Suprapubic skin (tissue), 4 donors: ENCODE measurements around the gene TPD52L1. TPM values are rescaled to one million over a fixed set of nuclear protein-coding genes. Genes with fewer than 3 reads are reported as not detected.

Source experiments
- DNase-seq, 2 donors: peaks; one replicate each; pipeline ENCODE4 v3.0.0-alpha.2; 2019; ENCODE audit warnings: low spot score in 2 of 2
- H3K27ac ChIP-seq: fragments of 200-600 bp; sonication (generic); one replicate; pipeline ENCODE4 v1.5.1; 2019
- H3K27me3 ChIP-seq: fragments of 200-600 bp; sonication (generic); one replicate; pipeline ENCODE4 v1.5.1; 2019
- H3K36me3 ChIP-seq: fragments of 200-600 bp; sonication (generic); one replicate; pipeline ENCODE4 v1.5.1; 2019
- H3K4me1 ChIP-seq: fragments of 200-600 bp; sonication (generic); one replicate; pipeline ENCODE4 v1.5.1; 2019
- H3K4me3 ChIP-seq: fragments of 200-600 bp; sonication (generic); one replicate; pipeline ENCODE4 v1.5.1; 2019; ENCODE audit warnings: mild to moderate bottlenecking
- H3K9me3 ChIP-seq: fragments of 200-600 bp; sonication (generic); one replicate; pipeline ENCODE4 v1.5.1; 2019
- EP300 ChIP-seq: sonication (generic); formaldehyde crosslinking; IDR thresholded peaks from one replicate; pipeline ENCODE4 v1.6.1; 2017; ENCODE audit warnings: antibody characterized with exemption
- POLR2A ChIP-seq, 2 donors: fragments of 450-650 bp; IDR thresholded peaks; one replicate each; pipeline ENCODE4 v1.6.1; 2017; ENCODE audit warnings: antibody characterized with exemption in 2 of 2, mild to moderate bottlenecking in 2 of 2, moderate library complexity in 2 of 2
- POLR2AphosphoS5 ChIP-seq, 3 donors: sonication (generic); formaldehyde crosslinking; IDR thresholded peaks; one replicate each; pipeline ENCODE4 v1.6.1; 2017; ENCODE audit warnings: antibody characterized with exemption in 3 of 3
- WGBS: methylation state at CpG from one replicate; pipeline ENCODE4 v1.1.5; 2018; 5-methylcytosine and 5-hydroxymethylcytosine counted together
- total RNA-seq, 4 donors: library from RNA; depleted of rRNA; stranded (reverse); fragments of >200 nt; gene quantifications; one replicate each; pipeline ENCODE4 v1.1.0, GENCODE V29; 2016
- TF ChIP-seq, protein P1 (sequence below), 2 donors: fragments of 200-600 bp in 1 of 2; fragments of 450-650 bp in 1 of 2; sonication (generic) in 1 of 2; IDR thresholded peaks; one replicate each; pipeline ENCODE4 v1.5.1; 2016 to 2019; ENCODE audit warnings: antibody characterized with exemption in 2 of 2, mild to moderate bottlenecking in 1 of 2, moderate library complexity in 1 of 2

Gene TPD52L1
- total RNA-seq, 4 donors from 2014 or later = 146 to 202 (median 190) TPM

- no peaks in the 10 kb centered on the region for H3K27me3 ChIP-seq
- DNase-seq = no peak
- TF ChIP-seq POLR2A (IDR thresholded peaks at IDR 0.05) (no peak), EP300 (no peak), POLR2AphosphoS5 (IDR thresholded peaks at IDR 0.05) (no peak)
- TF ChIP-seq, protein P1, sequence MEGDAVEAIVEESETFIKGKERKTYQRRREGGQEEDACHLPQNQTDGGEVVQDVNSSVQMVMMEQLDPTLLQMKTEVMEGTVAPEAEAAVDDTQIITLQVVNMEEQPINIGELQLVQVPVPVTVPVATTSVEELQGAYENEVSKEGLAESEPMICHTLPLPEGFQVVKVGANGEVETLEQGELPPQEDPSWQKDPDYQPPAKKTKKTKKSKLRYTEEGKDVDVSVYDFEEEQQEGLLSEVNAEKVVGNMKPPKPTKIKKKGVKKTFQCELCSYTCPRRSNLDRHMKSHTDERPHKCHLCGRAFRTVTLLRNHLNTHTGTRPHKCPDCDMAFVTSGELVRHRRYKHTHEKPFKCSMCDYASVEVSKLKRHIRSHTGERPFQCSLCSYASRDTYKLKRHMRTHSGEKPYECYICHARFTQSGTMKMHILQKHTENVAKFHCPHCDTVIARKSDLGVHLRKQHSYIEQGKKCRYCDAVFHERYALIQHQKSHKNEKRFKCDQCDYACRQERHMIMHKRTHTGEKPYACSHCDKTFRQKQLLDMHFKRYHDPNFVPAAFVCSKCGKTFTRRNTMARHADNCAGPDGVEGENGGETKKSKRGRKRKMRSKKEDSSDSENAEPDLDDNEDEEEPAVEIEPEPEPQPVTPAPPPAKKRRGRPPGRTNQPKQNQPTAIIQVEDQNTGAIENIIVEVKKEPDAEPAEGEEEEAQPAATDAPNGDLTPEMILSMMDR (IDR thresholded peaks at IDR 0.05) = no peak
- no peaks in the 10 kb centered on the region for H3K36me3 ChIP-seq
- 50% methylated on average over 6 of the region's 6 CpGs for WGBS
- no peaks in the 10 kb centered on the region for H3K9me3 ChIP-seq
- no peak overlapping the region for H3K4me3 ChIP-seq
- peak overlapping the region; percentile 75 for H3K27ac ChIP-seq
- H3K4me1 ChIP-seq = peaks cover 67% of the 10 kb centered on the region
These were observed 44.9 kb downstream of the TPD52L1 start for GRCh38 chr6:125198398-125198937.

DNA sequence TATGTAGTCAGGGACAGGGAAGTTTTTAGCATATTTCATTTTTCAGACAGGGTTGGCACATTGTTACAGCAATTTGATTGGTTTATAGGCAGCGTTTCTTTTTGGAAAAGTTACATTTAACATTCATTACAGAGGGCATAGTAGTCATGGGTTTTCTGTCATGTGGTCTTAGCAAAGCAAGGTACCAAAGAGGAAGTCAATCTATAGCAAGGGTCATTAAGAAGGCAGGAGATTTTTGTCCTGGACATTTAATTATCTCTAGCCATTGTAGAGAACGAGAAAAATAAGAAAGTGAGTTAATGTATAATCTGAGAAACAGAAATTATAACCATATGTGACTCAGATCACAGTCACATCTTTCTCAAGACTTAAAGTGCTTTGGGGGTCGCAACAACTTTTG lies 47.4 kb downstream of the TPD52L1 start:
- Histone ChIP-seq H3K36me3 (no peaks in the 10 kb centered on the region), H3K27me3 (no peaks in the 10 kb centered on the region), H3K4me1 (peaks cover 51% of the 10 kb centered on the region), H3K9me3 (no peaks in the 10 kb centered on the region), H3K4me3 (no peak overlapping the region), H3K27ac (no peak overlapping the region)
- DNase-seq = no peak
- WGBS = 85% methylated on average over 3 of the region's 3 CpGs
- no peak for TF ChIP-seq POLR2AphosphoS5 (IDR thresholded peaks at IDR 0.05)
- no peak for TF ChIP-seq EP300
- no peak for TF ChIP-seq POLR2A (IDR thresholded peaks at IDR 0.05)
- TF ChIP-seq, protein P1 (IDR thresholded peaks at IDR 0.05) = no peak

DNA sequence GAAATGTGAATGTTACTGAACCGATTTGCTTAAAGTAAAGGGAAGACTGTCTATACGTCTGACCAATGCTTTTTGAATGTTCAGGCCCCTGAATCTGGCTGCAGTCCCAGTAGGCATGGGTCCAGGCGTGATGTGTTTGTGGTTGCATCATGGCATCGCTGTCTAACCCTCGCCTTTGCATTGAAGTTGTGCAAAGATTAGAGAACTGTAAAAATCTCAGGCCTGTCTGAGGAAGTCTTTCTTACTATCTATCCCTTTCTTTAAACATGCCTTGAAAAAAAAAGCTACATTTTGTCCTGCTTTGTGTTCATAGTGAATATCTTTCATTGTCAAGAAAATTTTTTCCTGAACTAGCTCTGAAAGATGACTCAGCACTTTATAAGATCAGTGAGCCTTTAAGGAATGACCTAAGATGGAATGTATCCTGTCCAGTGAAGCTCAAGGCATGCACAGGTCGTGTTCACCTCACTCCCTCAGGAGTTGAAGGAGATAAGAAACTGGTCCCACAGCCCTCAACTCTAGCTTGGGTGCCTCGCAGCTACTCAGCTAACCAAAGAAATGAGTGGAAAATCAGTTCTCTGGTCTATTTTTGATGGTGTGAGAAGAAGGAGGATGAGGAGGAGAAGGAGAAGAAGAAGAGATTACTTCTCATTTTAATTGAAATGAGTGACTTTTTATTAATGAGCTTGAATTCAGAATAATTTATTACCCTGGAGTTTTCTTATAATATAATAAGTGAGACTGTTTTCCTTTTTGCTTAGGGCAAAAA lies 48.6 kb downstream of the TPD52L1 start:
- H3K36me3 ChIP-seq = no peaks in the 10 kb centered on the region
- TF ChIP-seq EP300 (no peak), POLR2A (IDR thresholded peaks at IDR 0.05) (no peak), POLR2AphosphoS5 (IDR thresholded peaks at IDR 0.05) (no peak)
- TF ChIP-seq, protein P1 (IDR thresholded peaks at IDR 0.05) = no peak
- 31% methylated on average over 7 of the region's 7 CpGs for WGBS
- no peaks in the 10 kb centered on the region for H3K9me3 ChIP-seq
- H3K27me3 ChIP-seq = no peaks in the 10 kb centered on the region
- no peak overlapping the region for H3K4me3 ChIP-seq
- no peak for DNase-seq
- H3K4me1 ChIP-seq = peaks cover 39% of the 10 kb centered on the region
- no peak overlapping the region for H3K27ac ChIP-seq

DNA sequence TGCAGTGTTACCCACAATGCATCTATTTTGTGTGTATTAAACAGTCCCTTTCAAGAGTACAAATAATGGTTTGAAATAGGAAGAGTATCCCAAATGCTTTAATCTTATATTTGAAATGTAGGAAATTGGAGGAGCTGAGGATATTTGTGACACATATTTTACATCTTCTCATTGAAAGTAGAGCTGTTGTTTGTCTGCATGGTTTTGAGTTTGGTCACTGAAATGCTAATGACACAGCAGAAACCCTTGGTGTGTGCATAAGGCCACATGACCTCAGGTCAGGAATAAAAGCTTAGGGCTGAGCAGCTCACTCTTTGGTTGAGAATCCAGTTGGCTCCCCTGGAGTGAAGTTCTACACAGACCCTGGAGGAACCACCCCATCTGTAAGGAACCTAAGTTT lies 49.8 kb downstream of the TPD52L1 start:
- Histone ChIP-seq H3K9me3 (no peaks in the 10 kb centered on the region), H3K36me3 (no peaks in the 10 kb centered on the region), H3K27me3 (no peaks in the 10 kb centered on the region), H3K27ac (no peak overlapping the region), H3K4me1 (peaks cover 27% of the 10 kb centered on the region), H3K4me3 (no peak overlapping the region)
- no peak for TF ChIP-seq EP300
- no peak for DNase-seq

- Histone ChIP-seq H3K9me3 (no peaks in the 10 kb centered on the region), H3K27me3 (no peaks in the 10 kb centered on the region), H3K27ac (no peak overlapping the region), H3K4me3 (no peak overlapping the region), H3K4me1 (peaks cover 18% of the 10 kb centered on the region), H3K36me3 (no peaks in the 10 kb centered on the region)
- TF ChIP-seq POLR2AphosphoS5 (IDR thresholded peaks at IDR 0.05) = no peak
- no peak for TF ChIP-seq EP300
- TF ChIP-seq POLR2A (IDR thresholded peaks at IDR 0.05) = no peak
- no peak for DNase-seq
- 91% methylated on average over 2 of the region's 2 CpGs for whole genome bisulfite sequencing
These were observed 52.4 kb downstream of the TPD52L1 start for GRCh38 chr6:125205931-125206330.

- 91% methylated on average over 1 of the region's 1 CpG for WGBS
- no peak for TF ChIP-seq POLR2AphosphoS5 (IDR thresholded peaks at IDR 0.05)
- Histone ChIP-seq H3K27me3 (no peaks in the 10 kb centered on the region), H3K27ac (no peak overlapping the region), H3K4me3 (no peak overlapping the region), H3K9me3 (no peaks in the 10 kb centered on the region), H3K36me3 (no peaks in the 10 kb centered on the region), H3K4me1 (peaks cover 18% of the 10 kb centered on the region)
- DNase-seq = no peak
These were observed 52.8 kb downstream of the TPD52L1 start for GRCh38 chr6:125206389-125206788.
